GM21737 (cell line): ENCODE data around the gene MFNG.
"Not testable (repeated sequence)": the region's sequence is repeated elsewhere in the genome, so short reads cannot be mapped to it uniquely, and the experiment has no call there.

Experiments
- ATAC-seq: cut with Tn5 transposase; IDR thresholded peaks from one replicate; pipeline ENCODE4 v1.9.1; 2021; ENCODE audit warnings: mild to moderate bottlenecking, moderate library complexity; ENCODE audit not compliant: unreplicated experiment

The MFNG gene

GRCh38 chr22:37476389-37477329 is 9.5 kb downstream of the MFNG start:
- no peak for ATAC-seq

- ATAC-seq, result no peak
Observed at GRCh38 chr22:37474447-37475090, 11.6 kb downstream of the MFNG start.

GRCh38 chr22:37473437-37473946 is 12.7 kb downstream of the MFNG start:
- ATAC-seq, result no peak

- no peak for ATAC-seq
Observed at GRCh38 chr22:37472418-37473006, 13.7 kb downstream of the MFNG start.

GRCh38 chr22:37471727-37472417 is 14.3 kb downstream of the MFNG start:
- no peak for ATAC-seq

GRCh38 chr22:37470087-37470445 is 16.1 kb downstream of the MFNG start:
- ATAC-seq, result no peak

- ATAC-seq, result no peak
Observed at GRCh38 chr22:37469416-37470086, 16.6 kb downstream of the MFNG start.

GRCh38 chr22:37468201-37468695 is 17.9 kb downstream of the MFNG start:
- ATAC-seq, result not testable (repeated sequence)

- no peak for ATAC-seq
Observed at GRCh38 chr22:37467391-37467955, 18.7 kb downstream of the MFNG start.

- ATAC-seq, result no peak
Observed at GRCh38 chr22:37464181-37464580, 22.0 kb downstream of the MFNG start.

- ATAC-seq, result no peak
Observed at GRCh38 chr22:37462983-37463382, 23.2 kb downstream of the MFNG start.

GRCh38 chr22:37462436-37462835 is 23.7 kb downstream of the MFNG start:
- ATAC-seq, result no peak

GRCh38 chr22:37461961-37462360 is 24.2 kb downstream of the MFNG start:
- ATAC-seq, result no peak

- no peak for ATAC-seq
Observed at GRCh38 chr22:37460684-37461083, 25.5 kb downstream of the MFNG start.

GRCh38 chr22:37459206-37459605 is 27.0 kb downstream of the MFNG start:
- no peak for ATAC-seq

GRCh38 chr22:37457093-37457893 is 28.9 kb downstream of the MFNG start:
- ATAC-seq, result no peak

GRCh38 chr22:37456346-37456745 is 29.8 kb downstream of the MFNG start:
- ATAC-seq, result no peak

- ATAC-seq, result no peak
Observed at GRCh38 chr22:37455896-37456295, 30.3 kb downstream of the MFNG start.
